ENCODE data around the gene RNPS1. TPM values are rescaled to one million over a fixed set of nuclear protein-coding genes. Genes with fewer than 3 reads are reported as not detected.

Gene RNPS1
- total RNA-seq, 1 donor, result 81.1 TPM

GRCh38 chr16:2207872-2208271, 60.1 kb downstream of the RNPS1 start:
- H3K36me3 ChIP-seq (ENCODE audit: insufficient read depth, low read length), result peaks cover 20% of the 10 kb centered on the region
- H3K4me2 ChIP-seq (ENCODE audit: insufficient read depth, low read length), result no peak overlapping the region
- H3K4me3 ChIP-seq (ENCODE audit: insufficient read depth, low read length), result no peak overlapping the region
- no peaks in the 10 kb centered on the region for H3K9me3 ChIP-seq (ENCODE audit: low read depth, low read length)
- H3K4me1 ChIP-seq (ENCODE audit: insufficient read depth, low read length), result peaks cover 19% of the 10 kb centered on the region
- no peaks in the 10 kb centered on the region for H4K20me1 ChIP-seq (ENCODE audit: insufficient read depth, low read length)
- TF ChIP-seq CTCF (IDR thresholded peaks at IDR 0.05; ENCODE audit: extremely low read depth, low read depth, low read length), result no peak
- H3K27me3 ChIP-seq (ENCODE audit: insufficient read depth, low read length), result no peaks in the 10 kb centered on the region
- no peak overlapping the region for H3K27ac ChIP-seq (ENCODE audit: low read depth, low read length)
- H2AFZ ChIP-seq (ENCODE audit: low read length), result no peak overlapping the region
- DNase-seq (ENCODE audit: insufficient read length, low spot score, missing footprints), result no peak
- peaks cover 36% of the 10 kb centered on the region for H3K79me2 ChIP-seq (ENCODE audit: insufficient read depth, low read length)

- H4K20me1 ChIP-seq (ENCODE audit: insufficient read depth, low read length), result no peaks in the 10 kb centered on the region
- H3K79me2 ChIP-seq (ENCODE audit: insufficient read depth, low read length), result peaks cover 27% of the 10 kb centered on the region
- no peak overlapping the region for H2AFZ ChIP-seq (ENCODE audit: low read length)
- TF ChIP-seq CTCF (IDR thresholded peaks at IDR 0.05; ENCODE audit: extremely low read depth, low read depth, low read length), result no peak
- no peak overlapping the region for H3K27ac ChIP-seq (ENCODE audit: low read depth, low read length)
- no peaks in the 10 kb centered on the region for H3K27me3 ChIP-seq (ENCODE audit: insufficient read depth, low read length)
- no peaks in the 10 kb centered on the region for H3K9me3 ChIP-seq (ENCODE audit: low read depth, low read length)
- no peak overlapping the region for H3K4me2 ChIP-seq (ENCODE audit: insufficient read depth, low read length)
- peaks cover 17% of the 10 kb centered on the region for H3K36me3 ChIP-seq (ENCODE audit: insufficient read depth, low read length)
- no peak overlapping the region for H3K4me3 ChIP-seq (ENCODE audit: insufficient read depth, low read length)
- peaks cover 13% of the 10 kb centered on the region for H3K4me1 ChIP-seq (ENCODE audit: insufficient read depth, low read length)
- peak; percentile 81 for DNase-seq (ENCODE audit: insufficient read length, low spot score, missing footprints)
These were observed 61.0 kb downstream of the RNPS1 start for GRCh38 chr16:2206780-2207433.

GRCh38 chr16:2206420-2206779, 61.5 kb downstream of the RNPS1 start:
- peak overlapping the region; percentile 98 for H3K4me3 ChIP-seq (ENCODE audit: insufficient read depth, low read length)
- no peaks in the 10 kb centered on the region for H4K20me1 ChIP-seq (ENCODE audit: insufficient read depth, low read length)
- no peak for TF ChIP-seq CTCF (IDR thresholded peaks at IDR 0.05; ENCODE audit: extremely low read depth, low read depth, low read length)
- no peak overlapping the region for H3K27ac ChIP-seq (ENCODE audit: low read depth, low read length)
- peak; percentile 86 for DNase-seq (ENCODE audit: insufficient read length, low spot score, missing footprints)
- peaks cover 13% of the 10 kb centered on the region for H3K4me1 ChIP-seq (ENCODE audit: insufficient read depth, low read length)
- peaks cover 23% of the 10 kb centered on the region for H3K79me2 ChIP-seq (ENCODE audit: insufficient read depth, low read length)
- H2AFZ ChIP-seq (ENCODE audit: low read length), result no peak overlapping the region
- no peaks in the 10 kb centered on the region for H3K27me3 ChIP-seq (ENCODE audit: insufficient read depth, low read length)
- peak overlapping the region; percentile 100 for H3K4me2 ChIP-seq (ENCODE audit: insufficient read depth, low read length)
- no peaks in the 10 kb centered on the region for H3K9me3 ChIP-seq (ENCODE audit: low read depth, low read length)
- H3K36me3 ChIP-seq (ENCODE audit: insufficient read depth, low read length), result peaks cover 16% of the 10 kb centered on the region

- Histone ChIP-seq H3K27ac (ENCODE audit: low read depth, low read length) (peak overlapping the region; percentile 92), H3K9me3 (ENCODE audit: low read depth, low read length) (no peaks in the 10 kb centered on the region), H3K4me2 (ENCODE audit: insufficient read depth, low read length) (peak overlapping the region; percentile 100), H3K27me3 (ENCODE audit: insufficient read depth, low read length) (no peaks in the 10 kb centered on the region), H3K4me3 (ENCODE audit: insufficient read depth, low read length) (peak overlapping the region; percentile 98), H2AFZ (ENCODE audit: low read length) (peak overlapping the region; percentile 85), H3K79me2 (ENCODE audit: insufficient read depth, low read length) (peaks cover 23% of the 10 kb centered on the region), H3K36me3 (ENCODE audit: insufficient read depth, low read length) (peaks cover 16% of the 10 kb centered on the region), H3K4me1 (ENCODE audit: insufficient read depth, low read length) (peaks cover 13% of the 10 kb centered on the region), H4K20me1 (ENCODE audit: insufficient read depth, low read length) (no peaks in the 10 kb centered on the region)
- no peak for DNase-seq (ENCODE audit: insufficient read length, low spot score, missing footprints)
- no peak for TF ChIP-seq CTCF (IDR thresholded peaks at IDR 0.05; ENCODE audit: extremely low read depth, low read depth, low read length)
These were observed 62.0 kb downstream of the RNPS1 start for GRCh38 chr16:2205967-2206313.

All from osteoblast (primary cell).